GM12892 (cell line): ENCODE results near the gene PEX3.

Experiments used
- POLR2A ChIP-seq: IDR thresholded peaks from 2 replicates; pipeline ENCODE4 v1.6.1; 2011; ENCODE audit warnings: low read depth, low read length, control low read depth
- POLR2AphosphoS5 ChIP-seq: IDR thresholded peaks from 2 replicates; pipeline ENCODE4 v1.6.1; 2011; ENCODE audit warnings: low read depth, low read length, control low read depth

DNA sequence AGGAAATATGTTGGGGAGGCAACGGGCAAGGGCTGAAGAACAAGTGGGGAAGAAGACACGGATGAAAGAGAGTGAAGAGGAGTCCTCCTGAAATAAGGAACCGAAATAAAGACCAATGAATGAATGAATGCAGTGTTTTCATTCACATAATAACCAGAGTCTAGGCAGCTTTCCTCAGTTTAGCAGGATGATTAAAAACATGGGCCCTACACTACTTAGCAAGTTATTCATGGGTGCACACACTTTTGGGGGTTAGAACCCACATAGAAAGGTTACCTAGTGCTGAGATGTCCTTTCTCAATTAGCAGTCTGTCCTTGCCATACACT, 66.8 kb downstream of the PEX3 start:
- TF ChIP-seq POLR2A (no peak), POLR2AphosphoS5 (no peak)
